ENCODE measurements around the gene UFD1.

DNA sequence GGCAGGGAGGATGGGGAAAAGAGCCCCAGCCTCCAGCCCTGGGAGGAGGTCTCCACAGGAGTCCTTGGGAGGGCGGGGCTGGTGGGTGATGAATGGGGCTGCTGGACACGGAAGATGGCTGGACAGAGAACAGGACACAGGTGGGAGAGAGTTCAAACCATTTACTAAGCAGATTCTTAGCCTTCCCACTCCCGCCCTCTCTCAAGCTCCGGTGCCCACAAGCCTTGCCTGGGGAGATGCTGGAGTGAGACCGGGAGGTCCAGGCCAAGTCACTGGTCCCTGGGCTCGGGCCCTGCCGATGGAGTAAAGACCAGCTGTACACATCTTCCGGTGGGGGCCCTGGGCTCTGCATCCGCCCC, 43.9 kb upstream of the UFD1 start:
- TF ChIP-seq, protein P1, sequence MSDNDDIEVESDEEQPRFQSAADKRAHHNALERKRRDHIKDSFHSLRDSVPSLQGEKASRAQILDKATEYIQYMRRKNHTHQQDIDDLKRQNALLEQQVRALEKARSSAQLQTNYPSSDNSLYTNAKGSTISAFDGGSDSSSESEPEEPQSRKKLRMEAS (IDR thresholded peaks at IDR 0.05) = no peak
- TF ChIP-seq YY1 (IDR thresholded peaks at IDR 0.05; ENCODE audit: low read depth) (no peak), CEBPB (IDR thresholded peaks at IDR 0.05) (no peak), EP300 (IDR thresholded peaks at IDR 0.05; ENCODE audit: borderline replicate concordance) (no peak), RAD21 (IDR thresholded peaks at IDR 0.05; ENCODE audit: low read depth) (no peak)
- TF ChIP-seq, protein P2, sequence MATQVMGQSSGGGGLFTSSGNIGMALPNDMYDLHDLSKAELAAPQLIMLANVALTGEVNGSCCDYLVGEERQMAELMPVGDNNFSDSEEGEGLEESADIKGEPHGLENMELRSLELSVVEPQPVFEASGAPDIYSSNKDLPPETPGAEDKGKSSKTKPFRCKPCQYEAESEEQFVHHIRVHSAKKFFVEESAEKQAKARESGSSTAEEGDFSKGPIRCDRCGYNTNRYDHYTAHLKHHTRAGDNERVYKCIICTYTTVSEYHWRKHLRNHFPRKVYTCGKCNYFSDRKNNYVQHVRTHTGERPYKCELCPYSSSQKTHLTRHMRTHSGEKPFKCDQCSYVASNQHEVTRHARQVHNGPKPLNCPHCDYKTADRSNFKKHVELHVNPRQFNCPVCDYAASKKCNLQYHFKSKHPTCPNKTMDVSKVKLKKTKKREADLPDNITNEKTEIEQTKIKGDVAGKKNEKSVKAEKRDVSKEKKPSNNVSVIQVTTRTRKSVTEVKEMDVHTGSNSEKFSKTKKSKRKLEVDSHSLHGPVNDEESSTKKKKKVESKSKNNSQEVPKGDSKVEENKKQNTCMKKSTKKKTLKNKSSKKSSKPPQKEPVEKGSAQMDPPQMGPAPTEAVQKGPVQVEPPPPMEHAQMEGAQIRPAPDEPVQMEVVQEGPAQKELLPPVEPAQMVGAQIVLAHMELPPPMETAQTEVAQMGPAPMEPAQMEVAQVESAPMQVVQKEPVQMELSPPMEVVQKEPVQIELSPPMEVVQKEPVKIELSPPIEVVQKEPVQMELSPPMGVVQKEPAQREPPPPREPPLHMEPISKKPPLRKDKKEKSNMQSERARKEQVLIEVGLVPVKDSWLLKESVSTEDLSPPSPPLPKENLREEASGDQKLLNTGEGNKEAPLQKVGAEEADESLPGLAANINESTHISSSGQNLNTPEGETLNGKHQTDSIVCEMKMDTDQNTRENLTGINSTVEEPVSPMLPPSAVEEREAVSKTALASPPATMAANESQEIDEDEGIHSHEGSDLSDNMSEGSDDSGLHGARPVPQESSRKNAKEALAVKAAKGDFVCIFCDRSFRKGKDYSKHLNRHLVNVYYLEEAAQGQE (IDR thresholded peaks at IDR 0.05; ENCODE audit: low read depth) = no peak
